ENCODE data around the gene AGO4.
A peak's percentile ranks its signal among the peaks of the same experiment; 100 is the strongest.
"Not testable (repeated sequence)": the region's sequence is repeated elsewhere in the genome, so short reads cannot be mapped to it uniquely, and the experiment has no call there.

AGO4 gene

DNA sequence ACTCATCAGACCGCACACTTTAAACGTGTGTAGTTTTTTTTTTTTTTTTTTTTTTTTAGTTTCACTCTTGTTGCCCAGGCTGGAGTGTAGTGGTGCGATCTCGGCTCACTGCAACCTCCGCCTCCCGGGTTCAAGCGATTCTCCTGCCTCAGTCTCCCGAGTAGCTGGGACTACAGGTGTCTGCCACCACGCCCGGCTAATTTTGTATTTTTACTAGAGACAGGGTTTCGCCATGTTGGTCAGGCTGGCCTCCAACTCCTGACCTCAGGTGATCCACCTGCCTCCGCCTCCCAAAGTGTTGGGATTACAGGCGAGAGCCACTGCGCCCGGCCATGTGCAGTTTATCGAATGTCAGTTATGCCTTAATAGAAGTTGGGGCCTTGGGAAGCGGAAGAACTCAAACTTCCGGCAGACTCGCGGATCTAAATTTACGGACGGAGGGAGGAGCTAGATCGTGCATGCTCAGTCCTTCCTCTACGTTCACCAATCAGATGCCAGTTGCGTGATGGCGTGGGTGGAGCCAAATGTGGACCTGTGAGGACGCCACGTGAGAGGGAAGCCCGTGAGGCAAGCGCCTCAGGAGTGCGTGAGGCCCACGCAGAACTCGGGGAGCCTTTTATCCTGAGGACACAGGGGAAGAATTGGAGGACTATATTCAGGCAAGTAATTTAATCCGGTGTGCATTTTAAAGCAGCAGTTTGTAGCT, 61.6 kb downstream of the AGO4 start:
- not testable (repeated sequence) for DNase-seq

- DNase-seq = no peak
Measured at GRCh38 chr1:35870651-35871309, 63.0 kb downstream of the AGO4 start.

GRCh38 chr1:35873243-35873750, 65.5 kb downstream of the AGO4 start:
- DNase-seq = no peak

- DNase-seq = not testable (repeated sequence)
Measured at GRCh38 chr1:35874115-35874514, 66.3 kb downstream of the AGO4 start.

GRCh38 chr1:35876988-35877387, 69.2 kb downstream of the AGO4 start:
- DNase-seq = no peak

GRCh38 chr1:35881850-35882273, 74.0 kb downstream of the AGO4 start:
- no peak for DNase-seq

DNA sequence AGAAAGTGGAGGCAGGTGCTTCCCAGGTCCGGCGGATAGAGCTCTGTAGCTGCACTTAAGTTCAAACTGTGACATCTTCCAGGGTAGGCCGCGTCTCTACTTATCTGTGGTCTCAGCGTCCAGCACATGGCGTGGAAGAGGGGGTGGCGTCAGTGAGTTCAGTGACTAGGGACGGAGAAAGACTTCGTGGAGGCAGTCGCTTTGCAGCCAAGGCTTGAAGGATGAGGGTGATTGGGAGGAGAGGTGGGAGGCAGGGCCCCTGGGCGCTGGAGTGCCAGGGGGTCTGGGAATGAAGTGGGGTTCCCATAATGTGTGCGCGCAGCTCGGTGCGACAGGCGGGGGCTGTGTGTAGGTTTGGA, 74.7 kb downstream of the AGO4 start:
- no peak for DNase-seq

DNA sequence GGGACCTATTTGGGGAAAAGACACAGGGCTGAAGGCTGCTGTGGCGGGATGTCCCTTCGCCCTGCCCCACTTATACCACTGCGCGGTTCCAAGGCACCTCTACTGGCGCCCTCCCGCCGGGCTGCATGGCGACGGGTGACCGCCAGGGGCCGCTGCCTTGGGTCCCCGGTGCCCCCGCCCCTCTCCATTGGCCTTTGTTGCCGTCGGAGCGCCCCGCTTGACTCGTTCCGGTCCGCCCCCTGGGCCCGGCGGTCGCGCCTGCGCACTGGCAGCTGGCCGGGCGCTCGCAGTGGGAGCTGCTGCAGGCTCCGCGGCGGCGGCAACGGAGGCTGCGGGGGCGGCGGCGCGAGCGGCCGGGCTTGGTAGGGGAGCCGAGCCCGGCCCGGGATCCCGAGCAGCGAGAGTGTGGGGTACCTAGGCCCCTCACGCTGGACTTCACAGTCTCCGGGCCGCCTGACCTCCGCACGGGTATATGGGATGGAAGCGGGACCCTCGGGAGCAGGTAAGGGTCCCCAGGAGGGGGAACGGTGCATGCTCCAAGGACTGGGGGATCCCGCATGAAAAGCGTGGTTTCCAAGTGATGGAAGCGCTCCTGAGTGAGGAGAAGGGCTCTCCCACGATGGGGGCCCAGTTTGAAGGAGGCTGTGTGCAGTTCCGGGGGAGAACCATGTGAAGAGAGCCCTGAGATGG, 75.3 kb downstream of the AGO4 start, which contains the start of gene AGO1:
Gene AGO1, plus strand, starts transcription at position 265 of the 690 bp plus-strand sequence. Its CDS starts 213 bp downstream, at position 478.
- DNase-seq = peak; percentile 69

GRCh38 chr1:35883635-35884101, 75.9 kb downstream of the AGO4 start:
- DNase-seq = no peak

DNA sequence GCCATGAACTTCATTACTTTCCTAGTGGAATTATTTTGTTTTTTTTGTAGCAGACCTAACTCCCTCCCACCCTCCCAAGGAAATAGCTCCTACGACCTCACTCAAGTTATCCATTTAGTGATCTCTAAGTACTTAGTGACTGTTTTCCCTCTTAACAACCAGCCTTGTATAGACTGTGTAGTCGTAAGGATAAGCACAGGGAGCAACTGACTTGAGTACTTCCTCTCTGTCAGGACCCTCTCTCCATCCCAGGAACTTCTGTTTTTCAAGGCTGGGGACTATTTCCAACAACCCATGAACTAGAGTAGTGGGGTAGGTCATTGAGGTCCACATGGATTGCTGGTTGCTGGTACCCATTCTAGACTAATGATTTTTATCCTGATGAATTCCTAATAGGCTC, 77.1 kb downstream of the AGO4 start:
- DNase-seq = no peak

DNA sequence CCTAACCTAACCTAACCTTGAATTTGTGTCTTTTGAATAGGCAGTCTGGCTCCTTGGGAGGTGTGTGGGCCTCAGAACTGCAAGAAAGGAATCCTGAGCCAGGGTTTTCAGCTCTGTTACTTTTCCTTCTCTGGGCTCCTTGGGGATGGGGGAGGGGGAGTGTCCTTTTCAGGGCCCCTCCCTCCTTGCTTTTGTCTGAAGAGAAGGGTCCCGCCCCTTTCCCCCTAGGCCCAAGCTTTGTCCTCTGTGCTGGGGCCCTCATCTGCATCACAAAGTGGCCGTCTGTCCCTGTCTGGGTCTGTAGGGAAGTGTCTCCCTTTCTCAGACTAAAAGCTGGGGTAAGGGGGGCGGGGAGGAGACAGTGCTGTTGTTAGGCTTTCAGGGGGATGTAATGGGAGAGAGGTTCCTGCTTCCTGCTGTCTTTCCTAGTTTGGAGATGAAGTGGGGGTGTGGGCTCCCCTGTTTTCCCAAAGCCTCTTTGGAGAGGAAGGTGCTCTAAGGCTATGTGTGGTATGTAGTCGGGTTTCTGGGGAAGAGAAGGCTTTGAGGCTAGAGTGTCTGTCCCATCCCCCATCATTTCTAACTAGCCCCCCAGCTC, 78.2 kb downstream of the AGO4 start:
- no peak for DNase-seq

- DNase-seq = no peak
Measured at GRCh38 chr1:35886577-35887431, 79.0 kb downstream of the AGO4 start.

- DNase-seq = no peak
Measured at GRCh38 chr1:35887508-35887907, 79.7 kb downstream of the AGO4 start.

DNA sequence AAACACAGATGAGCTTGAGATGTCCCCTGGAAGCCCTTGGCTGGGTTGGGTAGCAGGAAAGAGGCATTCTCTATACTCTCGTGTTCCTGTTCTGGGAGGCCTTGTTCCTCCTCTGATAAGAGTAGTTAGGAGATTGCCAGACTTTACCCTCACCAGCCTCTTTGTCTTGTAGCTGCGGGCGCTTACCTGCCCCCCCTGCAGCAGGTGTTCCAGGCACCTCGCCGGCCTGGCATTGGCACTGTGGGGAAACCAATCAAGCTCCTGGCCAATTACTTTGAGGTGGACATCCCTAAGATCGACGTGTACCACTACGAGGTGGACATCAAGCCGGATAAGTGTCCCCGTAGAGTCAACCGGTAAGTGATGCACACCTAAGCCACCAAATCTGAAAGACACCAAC, 80.4 kb downstream of the AGO4 start:
- no peak for DNase-seq

GRCh38 chr1:35888981-35889380, 81.2 kb downstream of the AGO4 start:
- not testable (repeated sequence) for DNase-seq

GRCh38 chr1:35893051-35893879, 85.4 kb downstream of the AGO4 start:
- no peak for DNase-seq

- DNase-seq = no peak
Measured at GRCh38 chr1:35894183-35894582, 86.4 kb downstream of the AGO4 start.

DNA sequence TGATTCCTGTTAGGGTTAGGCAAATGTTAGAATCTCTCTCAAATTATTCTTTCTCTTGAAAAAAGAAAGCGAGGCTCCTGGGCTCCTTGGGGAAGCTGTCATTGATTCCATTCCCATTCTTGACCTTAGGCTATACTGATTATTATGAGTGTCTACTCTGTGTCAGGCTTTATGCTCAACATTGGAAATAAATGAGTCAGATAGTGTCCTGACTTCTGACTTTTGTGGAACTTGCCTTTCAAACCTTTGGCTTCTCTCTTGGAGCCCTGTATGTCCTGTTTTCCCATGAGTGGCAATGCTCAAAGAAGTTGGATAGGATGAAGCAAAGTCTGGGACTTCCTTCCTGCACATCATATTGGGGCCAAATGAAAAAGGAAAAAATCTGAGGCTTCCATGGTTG, 86.8 kb downstream of the AGO4 start:
- DNase-seq = no peak

DNA sequence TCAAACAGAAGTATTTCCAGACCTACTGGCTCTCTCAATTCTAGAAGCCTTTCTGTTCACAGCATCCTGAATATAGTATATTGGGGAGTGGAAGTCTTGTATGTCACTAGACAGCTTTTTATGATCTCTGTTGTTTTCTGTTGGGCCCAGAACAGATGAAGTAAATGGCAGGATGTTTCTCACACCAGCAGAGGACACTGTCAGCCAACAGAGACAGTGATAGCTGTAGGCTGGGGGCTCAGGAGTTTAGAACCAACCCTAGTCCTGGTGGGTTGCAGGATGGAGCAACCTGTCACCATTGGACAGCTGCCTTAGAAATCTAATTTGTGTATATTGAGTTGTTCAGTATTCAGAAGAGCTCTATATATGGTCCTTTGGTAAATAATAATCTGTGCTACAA, 92.1 kb downstream of the AGO4 start:
- DNase-seq = no peak

- no peak for DNase-seq
Measured at GRCh38 chr1:35901235-35901634, 93.4 kb downstream of the AGO4 start.

- DNase-seq = no peak
Measured at GRCh38 chr1:35902671-35903070, 94.9 kb downstream of the AGO4 start.

Measured in KG1 (cell line).